ENCODE results near the gene IKBKG. TPM values are rescaled to one million over a fixed set of nuclear protein-coding genes. Genes with fewer than 3 reads are reported as not detected.

Gene IKBKG, protein sequence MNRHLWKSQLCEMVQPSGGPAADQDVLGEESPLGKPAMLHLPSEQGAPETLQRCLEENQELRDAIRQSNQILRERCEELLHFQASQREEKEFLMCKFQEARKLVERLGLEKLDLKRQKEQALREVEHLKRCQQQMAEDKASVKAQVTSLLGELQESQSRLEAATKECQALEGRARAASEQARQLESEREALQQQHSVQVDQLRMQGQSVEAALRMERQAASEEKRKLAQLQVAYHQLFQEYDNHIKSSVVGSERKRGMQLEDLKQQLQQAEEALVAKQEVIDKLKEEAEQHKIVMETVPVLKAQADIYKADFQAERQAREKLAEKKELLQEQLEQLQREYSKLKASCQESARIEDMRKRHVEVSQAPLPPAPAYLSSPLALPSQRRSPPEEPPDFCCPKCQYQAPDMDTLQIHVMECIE
- 36.1 to 45.9 TPM (median 43.1 TPM) in 5 replicates for total RNA-seq (2022; extraction: Qiagen RNA extraction)

DNA sequence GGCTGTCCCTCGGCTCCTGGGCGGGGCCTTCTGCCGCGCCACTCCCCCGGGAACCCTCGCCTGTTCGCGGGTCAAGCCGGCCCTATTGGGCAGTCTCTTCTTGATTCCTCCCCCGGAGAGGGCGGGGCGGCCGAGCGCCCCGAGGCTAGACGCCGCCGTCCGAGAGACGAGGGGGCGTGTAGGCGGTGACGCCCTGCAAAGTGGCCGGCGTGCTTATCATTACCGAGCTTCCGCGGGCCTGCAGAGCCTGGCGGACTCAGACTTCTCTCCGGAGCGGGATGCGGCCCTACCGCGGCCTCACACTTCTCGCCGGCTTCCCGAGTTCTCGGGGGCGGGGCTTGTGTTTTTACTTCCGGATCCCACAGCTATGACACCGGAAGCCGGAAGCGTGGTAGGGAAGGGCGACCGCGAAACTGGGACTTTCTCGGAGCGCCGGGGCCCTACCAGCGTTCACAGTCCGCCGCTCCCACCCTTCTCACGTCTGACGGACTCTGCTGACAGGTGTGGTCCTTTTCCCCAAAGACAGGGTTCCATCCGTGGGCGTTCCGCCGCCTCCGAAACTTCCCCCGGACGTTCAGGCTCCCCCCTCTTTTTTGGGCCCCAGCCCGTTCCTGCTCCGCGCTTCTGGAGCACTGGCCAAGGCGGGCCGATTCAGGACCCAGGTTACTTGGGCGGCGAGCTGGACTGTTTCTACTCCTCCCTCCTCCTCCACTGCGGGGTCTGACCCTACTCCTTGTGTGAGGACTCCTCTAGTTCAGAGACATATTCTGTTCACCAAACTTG, at the start of gene IKBKG:
IKBKG (plus strand) TSS at position 376 of the 783 bp plus-strand sequence. CDS start 4,383 bp downstream, outside the sequence.

DNA sequence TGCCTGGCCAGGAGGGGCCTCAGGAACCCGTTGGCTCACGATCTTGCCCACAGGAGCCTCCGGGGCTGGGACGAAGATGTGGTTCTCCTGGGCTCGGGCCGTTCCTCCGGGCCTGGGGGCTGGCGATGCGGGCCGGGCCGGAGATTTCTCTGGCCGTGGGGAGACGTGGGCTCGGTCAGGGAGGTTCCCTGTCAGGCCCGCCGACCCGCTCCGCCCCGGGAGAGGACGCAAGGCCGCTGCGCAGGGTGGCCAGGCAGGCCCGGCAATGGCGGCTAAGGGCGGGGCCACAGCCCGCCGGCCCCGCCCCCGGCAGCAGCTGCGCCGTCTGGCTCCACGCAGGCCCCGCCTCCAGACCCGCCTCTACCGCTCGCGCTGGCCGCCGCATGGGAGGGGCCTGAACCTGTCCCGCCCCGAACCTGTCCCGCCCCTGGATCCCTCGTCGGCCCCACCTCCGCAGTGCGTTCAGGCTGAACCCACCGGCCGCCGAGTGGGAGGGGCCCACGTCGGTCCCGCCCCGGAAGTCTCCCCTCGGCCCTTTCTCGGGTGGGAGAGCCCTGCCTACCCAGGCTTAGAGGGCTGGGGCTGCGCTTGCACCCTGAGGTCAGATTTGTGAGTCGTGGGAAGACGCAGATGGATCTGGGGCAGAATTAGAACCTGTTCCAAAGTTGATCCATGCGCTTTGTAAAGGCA, 31.3 kb upstream of the IKBKG start, which contains the start of gene FAM3A:
FAM3A (minus strand) TSS at position 267 of the 690 bp plus-strand sequence. CDS start 460 bp downstream, outside the sequence.

DNA sequence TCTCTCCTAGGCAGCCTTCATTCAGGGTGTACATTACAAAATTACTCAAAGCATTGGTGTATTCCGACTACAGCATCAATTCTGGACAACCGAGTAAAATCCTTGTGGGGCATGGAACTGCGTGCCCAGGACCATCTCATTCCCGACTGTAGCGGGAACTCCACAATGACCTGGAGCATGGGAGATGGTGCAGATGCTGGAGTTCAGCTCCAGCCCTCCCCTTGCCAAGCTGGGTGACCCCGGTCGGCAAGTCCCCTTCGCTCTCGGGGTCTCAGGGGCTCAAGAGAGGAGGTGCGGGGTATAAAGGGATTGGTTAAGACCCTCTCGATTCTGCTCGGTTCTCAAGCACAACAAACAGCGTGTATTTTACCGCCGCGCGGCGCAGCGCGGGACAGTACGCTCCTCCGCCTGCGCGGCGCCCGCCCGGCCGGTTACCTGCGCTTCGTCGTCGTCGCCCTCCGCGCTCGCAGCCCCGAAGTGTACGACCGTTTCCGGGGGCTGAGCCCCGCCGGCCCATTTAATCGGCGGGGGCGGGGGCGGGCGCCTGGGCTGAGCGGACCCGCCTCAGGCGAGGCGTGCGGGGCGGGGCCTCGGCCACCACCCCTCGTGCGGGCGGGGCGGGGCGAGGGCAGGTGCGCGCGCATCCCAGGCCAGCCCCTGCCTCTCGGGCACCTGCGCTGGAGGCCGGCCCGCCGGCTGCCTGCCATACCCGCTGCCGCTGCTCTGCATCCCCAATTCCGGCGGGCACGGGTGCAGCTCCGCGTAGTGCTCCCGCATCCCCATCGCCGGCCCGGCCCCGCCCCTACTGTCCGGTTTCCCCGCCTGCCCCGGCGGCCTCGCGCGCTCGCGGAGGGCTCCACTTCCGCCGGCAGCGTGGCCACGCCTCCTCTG, 821 bp upstream of the IKBKG start, which contains the start of gene G6PD:
G6PD (minus strand) TSS at position 493 of the 891 bp plus-strand sequence. CDS start 691 bp downstream, outside the sequence.

DNA sequence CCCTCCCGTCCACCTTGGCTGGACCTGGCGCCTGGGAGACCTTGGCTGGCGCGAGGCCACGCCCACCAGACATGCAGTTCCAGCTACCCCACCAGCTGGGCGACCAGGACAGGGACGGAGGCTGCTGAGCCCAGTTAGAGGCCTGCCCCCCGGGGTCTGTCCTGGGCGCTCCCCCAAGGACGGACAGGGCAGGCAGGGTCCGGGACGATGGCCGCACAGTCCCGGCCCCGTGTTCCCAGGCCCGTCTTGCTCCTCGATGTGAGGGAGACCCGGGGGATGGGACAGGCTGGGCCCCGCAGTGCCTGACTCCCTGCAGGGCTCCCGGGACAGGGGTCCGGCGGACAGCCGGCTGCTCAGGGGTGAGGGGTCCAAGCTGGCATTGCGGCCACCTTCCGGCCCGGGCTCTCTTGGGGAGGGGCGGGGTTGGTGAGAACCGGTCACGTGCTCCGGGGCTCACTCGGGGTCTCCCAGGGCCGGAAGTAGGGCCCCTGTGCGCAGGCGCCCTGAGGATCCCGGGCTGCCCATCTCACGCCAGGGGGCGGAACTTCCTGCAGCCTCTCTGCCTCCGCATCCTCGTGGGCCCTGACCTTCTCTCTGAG, 37.3 kb downstream of the IKBKG start, which contains the start of gene CTAG1A:
CTAG1A (plus strand) TSS at position 549 of the 599 bp plus-strand sequence. CDS start 74 bp downstream, outside the sequence.

Other genes starting within 250 kb of the IKBKG start
- 1,465 to 1,719 TPM (median 1,545 TPM) in 5 replicates for gene FLNA, start 173.0 kb upstream of the IKBKG start, total RNA-seq (2022; extraction: Qiagen RNA extraction)
- gene EMD, start 168.3 kb upstream of the IKBKG start, total RNA-seq (2022; extraction: Qiagen RNA extraction) = 121 to 162 TPM (median 156 TPM) in 5 replicates
- gene RPL10, start 149.2 kb upstream of the IKBKG start, total RNA-seq (2022; extraction: Qiagen RNA extraction) = 5,370 to 5,663 TPM (median 5,520 TPM) in 5 replicates
- 29.4 to 31.6 TPM (median 30.7 TPM) in 5 replicates for gene DNASE1L1, start 138.4 kb upstream of the IKBKG start, total RNA-seq (2022; extraction: Qiagen RNA extraction)
- gene TAFAZZIN, start 136.1 kb upstream of the IKBKG start, total RNA-seq (2022; extraction: Qiagen RNA extraction) = 31.1 to 38.9 TPM (median 38.3 TPM) in 5 replicates
- gene ATP6AP1, start 118.9 kb upstream of the IKBKG start, total RNA-seq (2022; extraction: Qiagen RNA extraction) = 80.6 to 110 TPM (median 109 TPM) in 5 replicates
- 94.0 to 113 TPM (median 102 TPM) in 5 replicates for gene GDI1, start 110.5 kb upstream of the IKBKG start, total RNA-seq (2022; extraction: Qiagen RNA extraction)
- gene FAM50A, start 103.5 kb upstream of the IKBKG start, total RNA-seq (2022; extraction: Qiagen RNA extraction) = 90.3 to 117 TPM (median 109 TPM) in 5 replicates
- 9.5 to 18.3 TPM (median 14.6 TPM) in 5 replicates for gene PLXNA3, start 89.3 kb upstream of the IKBKG start, total RNA-seq (2022; extraction: Qiagen RNA extraction)
- 45.3 to 75.3 TPM (median 70.4 TPM) in 5 replicates for gene LAGE3, start 68.3 kb upstream of the IKBKG start, total RNA-seq (2022; extraction: Qiagen RNA extraction)
- gene UBL4A, start 61.0 kb upstream of the IKBKG start, total RNA-seq (2022; extraction: Qiagen RNA extraction) = 69.3 to 72.8 TPM (median 70.1 TPM) in 5 replicates
- gene SLC10A3, start 57.0 kb upstream of the IKBKG start, total RNA-seq (2022; extraction: Qiagen RNA extraction) = 30.3 to 43.5 TPM (median 43.0 TPM) in 5 replicates
- gene FAM3A, start 31.4 kb upstream of the IKBKG start, total RNA-seq (2022; extraction: Qiagen RNA extraction) = 36.9 to 48.3 TPM (median 46.0 TPM) in 5 replicates
- gene G6PD, start 774 bp upstream of the IKBKG start, total RNA-seq (2022; extraction: Qiagen RNA extraction) = 1,365 to 1,554 TPM (median 1,434 TPM) in 5 replicates
- gene CTAG1A, start 37.5 kb downstream of the IKBKG start, total RNA-seq (2022; extraction: Qiagen RNA extraction) = not detected in 5 replicates
- not detected in 5 replicates for gene CTAG1B, start 71.7 kb downstream of the IKBKG start, total RNA-seq (2022; extraction: Qiagen RNA extraction)
- not detected in 5 replicates for gene CTAG2, start 106.0 kb downstream of the IKBKG start, total RNA-seq (2022; extraction: Qiagen RNA extraction)
- gene GAB3, start 203.5 kb downstream of the IKBKG start, total RNA-seq (2022; extraction: Qiagen RNA extraction) = 0.56 to 0.77 TPM (median 0.66 TPM) in 5 replicates
- 137 to 193 TPM (median 147 TPM) in 5 replicates for gene DKC1, start 215.2 kb downstream of the IKBKG start, total RNA-seq (2022; extraction: Qiagen RNA extraction)